Pulmonary artery endothelial cell (primary cell): Measurements from ENCODE around the gene GCLM. TPM values are rescaled to one million over a fixed set of nuclear protein-coding genes. Genes with fewer than 3 reads are reported as not detected.
A peak's percentile ranks its signal among the peaks of the same experiment; 100 is the strongest.
"Not testable (repeated sequence)": the region's sequence is repeated elsewhere in the genome, so short reads cannot be mapped to it uniquely, and the experiment has no call there.

Experiments used
- DNase-seq: peaks from one replicate; pipeline ENCODE4 v3.0.0-alpha.2; 2011; ENCODE audit warnings: low read depth, low spot score
- total RNA-seq: library from RNA; depleted of rRNA; stranded (reverse); fragments of >200 nt; gene quantifications from 2 replicates; pipeline ENCODE4 v1.2.3, GENCODE V29; 2014

Gene GCLM
- total RNA-seq, 1 donor from 2014 or later: 22.0 TPM

GRCh38 chr1:93899543-93900207 is 9.6 kb downstream of the GCLM start:
- DNase-seq: no peak

GRCh38 chr1:93888900-93889299 is 20.3 kb downstream of the GCLM start:
- DNase-seq: no peak

GRCh38 chr1:93882269-93882668 is 27.0 kb downstream of the GCLM start:
- DNase-seq: no peak

- no peak for DNase-seq
Measured at GRCh38 chr1:93880731-93881130, 28.5 kb downstream of the GCLM start.

- DNase-seq: peak; percentile 63
Measured at GRCh38 chr1:93878889-93879586, 30.2 kb downstream of the GCLM start, which contains the start of gene DNTTIP2. TSS of gene DNTTIP2 (minus strand) at chr1:93879206. CDS start at chr1:93879148, 58 bp downstream.

GRCh38 chr1:93878501-93878888 is 30.7 kb downstream of the GCLM start:
- no peak for DNase-seq

- no peak for DNase-seq
Measured at GRCh38 chr1:93877529-93877928, 31.7 kb downstream of the GCLM start.

GRCh38 chr1:93876244-93876643 is 33.0 kb downstream of the GCLM start:
- no peak for DNase-seq

GRCh38 chr1:93874025-93874651 is 35.1 kb downstream of the GCLM start:
- no peak for DNase-seq

GRCh38 chr1:93871366-93871765 is 37.9 kb downstream of the GCLM start:
- DNase-seq: no peak

GRCh38 chr1:93869653-93870052 is 39.6 kb downstream of the GCLM start:
- DNase-seq: no peak

- DNase-seq: not testable (repeated sequence)
Measured at GRCh38 chr1:93868492-93868891, 40.7 kb downstream of the GCLM start.

- DNase-seq: no peak
Measured at GRCh38 chr1:93865253-93865652, 44.0 kb downstream of the GCLM start.

- DNase-seq: no peak
Measured at GRCh38 chr1:93864175-93864574, 45.1 kb downstream of the GCLM start.

GRCh38 chr1:93857653-93858052 is 51.6 kb downstream of the GCLM start:
- not testable (repeated sequence) for DNase-seq

- DNase-seq: not testable (repeated sequence)
Measured at GRCh38 chr1:93855983-93856382, 53.2 kb downstream of the GCLM start.

- no peak for DNase-seq
Measured at GRCh38 chr1:93853940-93854339, 55.3 kb downstream of the GCLM start.

GRCh38 chr1:93851878-93852277 is 57.4 kb downstream of the GCLM start:
- DNase-seq: no peak

- no peak for DNase-seq
Measured at GRCh38 chr1:93851327-93851712, 57.9 kb downstream of the GCLM start.

- not testable (repeated sequence) for DNase-seq
Measured at GRCh38 chr1:93850687-93851326, 58.4 kb downstream of the GCLM start.

GRCh38 chr1:93848350-93848883 is 60.8 kb downstream of the GCLM start:
- DNase-seq: no peak

- no peak for DNase-seq
Measured at GRCh38 chr1:93847811-93848288, 61.4 kb downstream of the GCLM start.
